SU-DHL-6 (cell line): ENCODE data around the gene NELFB.

Experiments used
- H2AFZ ChIP-seq: fragments of 200-600 bp; sonication (generic); 2 replicates; pipeline ENCODE4 v1.6.1; 2014; ENCODE audit warnings: low read depth, mild to moderate bottlenecking, moderate library complexity, mixed read lengths, antibody characterized with exemption, low read length; ENCODE audit not compliant: severe bottlenecking
- H3F3A ChIP-seq: fragments of 200-600 bp; shearing (Covaris generic); 2 replicates; pipeline ENCODE4 v1.6.0; 2016; ENCODE audit warnings: antibody characterized with exemption, mild to moderate bottlenecking; ENCODE audit not compliant: insufficient read depth
- H3K27ac ChIP-seq: fragments of 200-600 bp; sonication (generic); 2 replicates; pipeline ENCODE4 v1.5.1; 2016; ENCODE audit warnings: low read depth, mild to moderate bottlenecking, low read length, moderate library complexity, mixed read lengths
- H3K27me3 ChIP-seq: fragments of 200-600 bp; sonication (generic), shearing (Covaris generic); 2 replicates; pipeline ENCODE4 v1.6.0; 2014; ENCODE audit warnings: mild to moderate bottlenecking, low read length
- H3K36me3 ChIP-seq: fragments of 200-600 bp; sonication (generic); 2 replicates; pipeline ENCODE4 v1.6.1; 2014; ENCODE audit warnings: mild to moderate bottlenecking, low read length, mixed read lengths
- H3K4me2 ChIP-seq: fragments of 300-600, 200-600 bp; shearing (Covaris generic), sonication (generic); 2 replicates; pipeline ENCODE4 v1.6.0; 2014; ENCODE audit warnings: low read length, low read depth, mild to moderate bottlenecking; ENCODE audit not compliant: poor library complexity, severe bottlenecking
- H3K4me3 ChIP-seq: fragments of 200-600 bp; sonication (generic); 2 replicates; pipeline ENCODE4 v1.5.1; 2014; ENCODE audit warnings: antibody characterized with exemption, low read length, mild to moderate bottlenecking, mixed read lengths; ENCODE audit not compliant: insufficient read depth, poor library complexity, severe bottlenecking
- H3K79me2 ChIP-seq: fragments of 200-600 bp; sonication (generic); 2 replicates; pipeline ENCODE4 v1.6.1; 2014; ENCODE audit warnings: mild to moderate bottlenecking, low read length, moderate library complexity; ENCODE audit not compliant: insufficient read depth
- H3K9ac ChIP-seq: fragments of 200-600 bp; sonication (generic); 2 replicates; pipeline ENCODE4 v1.7.0; 2014; ENCODE audit warnings: mild to moderate bottlenecking, low read length
- H3K9me2 ChIP-seq: fragments of 200-600 bp; sonication (generic); replicated peaks from 2 replicates; pipeline ENCODE4 v1.6.1; 2014; ENCODE audit warnings: low read length; ENCODE audit not compliant: insufficient read depth
- H3K9me3 ChIP-seq: fragments of 200-600 bp; sonication (generic); 2 replicates; pipeline ENCODE4 v1.6.1; 2014; ENCODE audit warnings: low read length, mixed read lengths; ENCODE audit not compliant: insufficient read depth
- H4K20me1 ChIP-seq: fragments of 200-600 bp; sonication (generic); 2 replicates; pipeline ENCODE4 v1.6.1; 2014; ENCODE audit warnings: low read depth, mild to moderate bottlenecking, antibody characterized with exemption, low read length, moderate library complexity, mixed read lengths
- CTCF ChIP-seq: fragments of 200-600 bp; sonication (generic); IDR thresholded peaks from one replicate; pipeline ENCODE4 v1.5.1; 2017; ENCODE audit warnings: antibody characterized with exemption, mild to moderate bottlenecking, low read length, moderate library complexity; ENCODE audit not compliant: insufficient read depth, poor library complexity, severe bottlenecking
- EZH2phosphoT487 ChIP-seq: fragments of 200-600 bp; sonication (generic), shearing (Covaris generic); conservative IDR thresholded peaks from 2 replicates; pipeline ENCODE4 v1.6.1; 2018; ENCODE audit warnings: mild to moderate bottlenecking, antibody characterized with exemption, low read length, moderate library complexity, mixed read lengths

The NELFB gene

GRCh38 chr9:137247916-137248175 lies 7.3 kb upstream of the NELFB start:
- no peak overlapping the region for H3K4me2 ChIP-seq
- H3K36me3 ChIP-seq = no peaks in the 10 kb centered on the region
- H3K27me3 ChIP-seq = no peaks in the 10 kb centered on the region
- H3K79me2 ChIP-seq = peaks cover 2% of the 10 kb centered on the region; the same call in 1 of the 2 replicates
- no peaks in the 10 kb centered on the region for H3K9me3 ChIP-seq
- H3K9me2 ChIP-seq = no peaks in the 10 kb centered on the region
- H3K4me3 ChIP-seq = no peak overlapping the region
- H3K27ac ChIP-seq = no peak overlapping the region
- no peaks in the 10 kb centered on the region; the same call in 1 of the 2 replicates for H4K20me1 ChIP-seq
- H2AFZ ChIP-seq = no peak overlapping the region
- peaks cover 7% of the 10 kb centered on the region; the same call in 1 of the 2 replicates for H3F3A ChIP-seq
- no peak overlapping the region for H3K9ac ChIP-seq
- no peak for TF ChIP-seq CTCF

DNA sequence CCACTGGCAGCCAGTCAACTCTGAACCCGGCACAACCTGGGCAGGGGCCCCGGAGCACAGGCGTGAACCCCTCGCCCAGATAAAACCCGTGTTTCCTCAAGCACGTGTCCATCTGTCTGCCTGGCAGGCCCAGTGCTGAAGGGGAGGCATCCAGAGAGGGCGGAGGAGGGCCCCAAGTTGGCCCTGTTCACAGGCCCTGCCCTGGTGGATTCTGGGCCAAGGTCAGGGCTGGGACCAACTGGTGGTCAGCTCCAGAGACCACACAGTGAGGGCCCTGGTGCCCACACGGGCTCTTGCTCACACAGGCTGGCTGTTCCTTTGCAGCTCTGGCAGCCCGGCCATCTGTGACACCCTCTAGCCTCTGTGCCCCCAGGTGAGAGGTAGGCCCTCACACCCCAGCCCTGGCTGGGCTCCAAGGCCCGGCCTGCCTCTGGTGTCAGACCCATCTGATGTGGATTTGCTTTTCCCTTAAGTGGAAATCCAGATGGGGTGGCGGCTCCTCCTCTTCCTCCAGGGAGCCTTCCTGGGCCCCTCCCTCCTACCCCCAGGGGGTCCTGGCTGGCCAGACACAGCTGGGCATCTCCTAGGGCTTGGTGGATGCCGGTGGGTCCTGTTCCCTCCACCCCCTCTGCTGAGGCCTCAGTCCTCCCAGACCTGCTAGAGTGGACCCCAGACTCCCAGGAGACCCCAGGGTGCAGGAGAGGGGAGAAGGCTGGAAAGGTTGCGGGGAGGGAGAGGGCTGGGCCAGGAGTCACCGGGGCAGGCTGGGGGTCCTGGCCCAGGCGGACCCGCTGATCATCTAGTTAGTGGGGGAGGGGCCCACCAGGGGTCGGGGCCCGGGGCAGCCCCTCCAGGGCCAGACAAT lies 4.6 kb upstream of the NELFB start:
- no peak overlapping the region for H2AFZ ChIP-seq
- H3F3A ChIP-seq = no peaks in the 10 kb centered on the region
- no peak overlapping the region for H3K9ac ChIP-seq
- no peaks in the 10 kb centered on the region for H3K36me3 ChIP-seq
- H3K27ac ChIP-seq = no peak overlapping the region
- no peaks in the 10 kb centered on the region for H3K9me3 ChIP-seq
- peaks cover 3% of the 10 kb centered on the region for H3K79me2 ChIP-seq
- H3K9me2 ChIP-seq = no peaks in the 10 kb centered on the region
- H4K20me1 ChIP-seq = no peaks in the 10 kb centered on the region
- no peak overlapping the region for H3K4me2 ChIP-seq
- H3K27me3 ChIP-seq = no peaks in the 10 kb centered on the region
- no peak overlapping the region for H3K4me3 ChIP-seq
- TF ChIP-seq EZH2phosphoT487 (no peak), CTCF (no peak)

DNA sequence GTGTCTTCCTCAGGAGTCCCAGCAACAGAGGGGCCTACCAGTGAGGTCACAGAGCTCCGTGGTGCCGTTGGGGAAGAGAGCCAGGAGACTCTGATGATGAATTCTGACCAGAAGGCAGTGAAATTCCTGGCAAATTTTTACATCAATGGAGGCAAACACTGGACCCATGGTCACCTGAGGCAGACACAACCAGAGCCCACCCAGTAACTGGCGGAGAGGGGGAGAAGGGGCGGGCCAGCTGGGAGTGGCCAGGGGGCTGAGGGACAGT lies 4.0 kb upstream of the NELFB start, which contains the start of gene STPG3:
Gene STPG3 (plus strand): TSS at position 93 of the 268 bp plus-strand sequence. CDS start 1 bp downstream, at position 94.
- H3K4me2 ChIP-seq = no peak within 1 kb of the TSS
- no peak within 1 kb of the TSS for H3K9ac ChIP-seq

More for the DNA sequence above, 4.0 kb upstream of the NELFB start, which contains the start of gene STPG3:
- Histone ChIP-seq H3K9me3 (no peaks in the 10 kb centered on the region), H3K27me3 (no peaks in the 10 kb centered on the region), H3K36me3 (no peaks in the 10 kb centered on the region), H3K79me2 (peaks cover 8% of the 10 kb centered on the region), H3K4me3 (no peak within 1 kb of the TSS), H2AFZ (no peak within 1 kb of the TSS), H3F3A (no peaks in the 10 kb centered on the region), H3K9me2 (no peaks in the 10 kb centered on the region), H3K27ac (no peak within 1 kb of the TSS), H4K20me1 (no peaks in the 10 kb centered on the region)
- TF ChIP-seq EZH2phosphoT487 (no peak), CTCF (no peak)
